Lung (tissue), 12 donors: Measurements from ENCODE around the gene MYO5C. TPM values are rescaled to one million over a fixed set of nuclear protein-coding genes. Genes with fewer than 3 reads are reported as not detected.

Experiments
- ATAC-seq: fragments of 200-7000 bp; cut with Tn5 transposase; one replicate; pipeline ENCODE4 v1.9.1; 2020; ENCODE audit warnings: moderate number of reproducible peaks; ENCODE audit not compliant: insufficient read depth, low FRiP score
- DNase-seq, 3 donors: peaks; one replicate each; pipeline ENCODE4 v3.0.0-alpha.2; 2013 to 2017
- H3K27ac ChIP-seq, 2 donors: one replicate each; pipeline ENCODE4 v1.5.1; 2013; ENCODE audit warnings: mild to moderate bottlenecking in 2 of 2, moderate library complexity in 2 of 2, control low read depth in 1 of 2, inconsistent platforms in 1 of 2, low read depth in 1 of 2, low read length in 1 of 2
- H3K27me3 ChIP-seq, 3 donors: one replicate each; pipeline ENCODE4 v1.5.1; 2013; ENCODE audit warnings: low read length in 2 of 3; ENCODE audit not compliant: control insufficient read depth in 3 of 3, insufficient read depth in 3 of 3
- H3K36me3 ChIP-seq, 4 donors: one replicate each; pipeline ENCODE4 v1.5.1; 2013; ENCODE audit warnings: low read length in 4 of 4, mild to moderate bottlenecking in 1 of 4, moderate library complexity in 1 of 4; ENCODE audit not compliant: control insufficient read depth in 4 of 4, insufficient read depth in 4 of 4
- H3K4me1 ChIP-seq, 5 donors: one replicate each; pipeline ENCODE4 v1.5.1; 2013; ENCODE audit warnings: low read length in 5 of 5, mild to moderate bottlenecking in 2 of 5, moderate library complexity in 1 of 5; ENCODE audit not compliant: control insufficient read depth in 5 of 5, insufficient read depth in 5 of 5
- H3K4me3 ChIP-seq: one replicate; pipeline ENCODE4 v1.5.1; 2013; ENCODE audit warnings: mild to moderate bottlenecking, control low read depth, moderate library complexity
- H3K9ac ChIP-seq, 2 donors: one replicate each; pipeline ENCODE4 v1.5.1; 2013; ENCODE audit warnings: low read length in 2 of 2, control low read depth in 1 of 2; ENCODE audit not compliant: insufficient read depth in 1 of 2
- H3K9me3 ChIP-seq, 4 donors: one replicate each; pipeline ENCODE4 v1.5.1; 2013; ENCODE audit warnings: low read length in 3 of 4, mild to moderate bottlenecking in 1 of 4, moderate library complexity in 1 of 4; ENCODE audit not compliant: control insufficient read depth in 4 of 4, insufficient read depth in 3 of 4
- WGBS, 2 donors: extraction: QIAGEN DNeasy Blood & Tissue Kit; methylation state at CpG; one replicate each; pipeline ENCODE4 v1.1.7; 2013; 5-methylcytosine and 5-hydroxymethylcytosine counted together
- polyA plus RNA-seq, 2 donors: library from polyadenylated mRNA; stranded (reverse); fragments of 200-250 nt; gene quantifications; one replicate each; pipeline ENCODE4 v1.2.1, GENCODE V29; 2013
- total RNA-seq, 2 donors: library from RNA; depleted of rRNA in 1 of 2; stranded (reverse); fragments of >200 nt in 1 of 2; gene quantifications; one replicate each; pipeline ENCODE4 v1.2.1, GENCODE V29; 2014 to 2021
- TF ChIP-seq, protein P1 (sequence below): IDR thresholded peaks from 2 replicates; pipeline ENCODE4 v1.5.1; 2012; ENCODE audit warnings: mild to moderate bottlenecking; ENCODE audit errors: control extremely low read depth, extremely low read depth
- donor health status: control.
- donor health status: control.
- donor health status: Bipolar disorder and iron deficiency.
- donor health status: healthy.
- donor health status: DM: yes; HTN: yes; CAD: no.

The MYO5C gene
- total and polyA plus RNA-seq, 4 donors, result 11.1 to 70.1 (median 40.0) TPM

DNA sequence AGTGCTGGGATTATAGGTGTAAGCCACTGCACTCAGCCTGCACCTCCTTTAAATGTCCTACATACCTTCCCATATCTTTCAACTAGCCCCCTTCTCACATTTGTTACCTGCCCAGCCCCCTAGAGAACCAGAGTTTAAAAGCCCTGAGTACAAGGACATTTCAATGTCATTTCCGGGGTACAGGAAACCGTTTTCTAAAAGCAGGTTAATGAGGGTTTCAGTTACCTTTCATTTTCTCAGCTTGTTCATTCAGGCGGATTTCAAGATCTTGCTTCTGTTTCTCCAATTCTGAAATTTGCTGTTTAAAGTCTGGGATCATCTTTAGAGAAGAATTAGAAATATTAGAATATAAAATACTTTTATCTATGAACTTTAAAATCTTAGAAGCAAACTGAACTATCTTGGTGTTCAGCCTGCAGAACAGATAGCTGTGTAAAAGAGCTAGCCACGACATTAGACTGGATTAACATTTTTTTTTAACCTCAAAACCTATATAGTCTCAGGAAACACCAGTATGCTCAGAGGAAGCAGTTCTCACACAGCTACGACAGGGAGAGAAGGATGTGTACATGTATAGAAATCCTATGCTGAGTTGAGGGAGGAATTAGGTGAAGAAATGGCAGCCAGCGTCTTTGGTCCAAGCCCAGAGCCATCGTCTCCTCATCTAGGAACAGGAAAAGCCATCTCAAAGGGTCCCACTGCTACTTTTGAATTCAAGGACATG lies 74.5 kb downstream of the MYO5C start:
- Histone ChIP-seq H3K27ac (no peak overlapping the region), H3K9ac (no peak overlapping the region), H3K4me1 (peaks cover 0 to 5% (median 0%) of the 10 kb centered on the region in 5 donors), H3K36me3 (peaks cover 0 to 6% (median 2%) of the 10 kb centered on the region in 4 donors), H3K4me3 (no peak overlapping the region), H3K27me3 (no peaks in the 10 kb centered on the region), H3K9me3 (no peaks in the 10 kb centered on the region)
- 63 to 72% methylated on average over 7 of the region's 7 CpGs for WGBS, 2 donors
- ATAC-seq (no peak), DNase-seq (no peak)
- TF ChIP-seq, protein P1, sequence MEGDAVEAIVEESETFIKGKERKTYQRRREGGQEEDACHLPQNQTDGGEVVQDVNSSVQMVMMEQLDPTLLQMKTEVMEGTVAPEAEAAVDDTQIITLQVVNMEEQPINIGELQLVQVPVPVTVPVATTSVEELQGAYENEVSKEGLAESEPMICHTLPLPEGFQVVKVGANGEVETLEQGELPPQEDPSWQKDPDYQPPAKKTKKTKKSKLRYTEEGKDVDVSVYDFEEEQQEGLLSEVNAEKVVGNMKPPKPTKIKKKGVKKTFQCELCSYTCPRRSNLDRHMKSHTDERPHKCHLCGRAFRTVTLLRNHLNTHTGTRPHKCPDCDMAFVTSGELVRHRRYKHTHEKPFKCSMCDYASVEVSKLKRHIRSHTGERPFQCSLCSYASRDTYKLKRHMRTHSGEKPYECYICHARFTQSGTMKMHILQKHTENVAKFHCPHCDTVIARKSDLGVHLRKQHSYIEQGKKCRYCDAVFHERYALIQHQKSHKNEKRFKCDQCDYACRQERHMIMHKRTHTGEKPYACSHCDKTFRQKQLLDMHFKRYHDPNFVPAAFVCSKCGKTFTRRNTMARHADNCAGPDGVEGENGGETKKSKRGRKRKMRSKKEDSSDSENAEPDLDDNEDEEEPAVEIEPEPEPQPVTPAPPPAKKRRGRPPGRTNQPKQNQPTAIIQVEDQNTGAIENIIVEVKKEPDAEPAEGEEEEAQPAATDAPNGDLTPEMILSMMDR, result no peak

DNA sequence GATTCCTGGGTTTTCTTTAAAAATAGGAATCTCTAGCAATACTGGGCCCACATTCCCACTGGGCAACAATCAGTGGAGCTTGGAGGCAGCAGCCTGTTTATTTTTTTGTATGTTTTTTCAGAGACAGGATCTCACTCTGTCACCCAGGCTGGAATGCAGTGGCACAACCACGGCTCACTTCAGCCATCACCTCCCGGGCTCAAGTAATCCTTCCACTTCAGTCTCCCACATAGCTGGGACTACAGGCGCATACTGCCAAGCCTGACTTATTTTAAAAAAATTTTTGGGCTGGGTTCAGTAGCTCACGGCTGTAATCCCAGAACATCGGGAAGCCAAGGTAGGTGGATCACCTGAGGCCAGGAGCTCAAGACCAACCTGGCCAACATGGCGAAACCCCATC lies 75.4 kb downstream of the MYO5C start:
- Histone ChIP-seq H3K9ac (no peak overlapping the region), H3K4me1 (peaks cover 0 to 5% (median 0%) of the 10 kb centered on the region in 5 donors), H3K4me3 (no peak overlapping the region), H3K36me3 (peaks cover 0 to 6% (median 1%) of the 10 kb centered on the region in 4 donors), H3K27me3 (no peaks in the 10 kb centered on the region), H3K27ac (no peak overlapping the region), H3K9me3 (no peaks in the 10 kb centered on the region)
- WGBS, 2 donors, result 87 to 91% methylated on average over 6 of the region's 6 CpGs
- ATAC-seq, result no peak
- TF ChIP-seq, protein P1, result no peak
- DNase-seq, result no peak

DNA sequence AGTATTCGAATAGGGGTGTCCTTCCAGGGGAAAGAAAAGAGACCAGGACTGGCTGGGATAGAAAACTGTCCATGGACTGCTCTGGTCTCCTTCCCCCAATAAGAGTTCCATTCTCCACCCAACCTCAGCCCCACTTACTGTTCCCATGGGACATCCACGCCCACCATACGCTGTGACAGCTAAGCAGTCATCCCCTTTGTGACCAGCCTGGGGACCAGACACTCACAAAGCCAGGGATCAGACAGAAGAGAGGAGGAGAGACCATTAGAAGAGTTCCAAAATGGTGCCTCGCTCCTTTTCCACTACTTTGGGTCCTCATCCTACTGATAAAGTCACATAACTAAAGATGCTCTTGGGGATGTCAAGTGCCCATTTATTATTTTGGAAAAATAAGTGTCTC lies 76.8 kb downstream of the MYO5C start:
- no peaks in the 10 kb centered on the region for H3K9me3 ChIP-seq
- no peaks in the 10 kb centered on the region for H3K27me3 ChIP-seq
- TF ChIP-seq, protein P1, result no peak
- 96 to 99% methylated on average over 4 of the region's 4 CpGs for WGBS, 2 donors
- peaks cover 0 to 6% (median 0%) of the 10 kb centered on the region in 4 donors for H3K36me3 ChIP-seq
- no peak for DNase-seq
- no peak overlapping the region for H3K4me3 ChIP-seq
- no peak overlapping the region for H3K9ac ChIP-seq
- no peak overlapping the region for H3K27ac ChIP-seq
- peaks cover 0 to 5% (median 0%) of the 10 kb centered on the region in 5 donors for H3K4me1 ChIP-seq
- ATAC-seq, result no peak
